ENCODE results near the gene RYR2.

Gene RYR2

GRCh38 chr1:237732657-237733056, 690.7 kb downstream of the RYR2 start:
- no peak for DNase-seq (ENCODE audit: low read depth in 2 of 2)

- no peak for DNase-seq (ENCODE audit: low read depth in 2 of 2)
Measured at GRCh38 chr1:237736372-237737029, 694.5 kb downstream of the RYR2 start.

DNA sequence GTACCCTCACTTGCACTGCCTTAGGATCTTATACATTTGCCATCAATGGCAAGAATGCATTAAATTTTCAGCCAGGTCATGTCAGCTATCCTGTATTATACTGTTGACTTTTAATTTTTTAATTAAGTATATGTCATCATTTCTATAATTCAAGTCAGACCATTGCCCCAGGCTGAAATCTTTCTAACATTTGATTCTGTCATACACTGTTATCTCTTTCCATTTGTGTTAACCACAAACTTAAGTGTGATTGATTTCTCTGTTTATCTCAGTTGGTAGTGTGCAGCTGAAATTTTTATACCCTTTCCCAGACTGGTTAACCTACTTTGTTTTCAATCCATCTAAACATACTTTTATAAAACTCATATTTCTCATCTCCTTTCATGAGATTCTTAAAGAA, 695.5 kb downstream of the RYR2 start:
- no peak for DNase-seq (ENCODE audit: low read depth in 2 of 2)

DNA sequence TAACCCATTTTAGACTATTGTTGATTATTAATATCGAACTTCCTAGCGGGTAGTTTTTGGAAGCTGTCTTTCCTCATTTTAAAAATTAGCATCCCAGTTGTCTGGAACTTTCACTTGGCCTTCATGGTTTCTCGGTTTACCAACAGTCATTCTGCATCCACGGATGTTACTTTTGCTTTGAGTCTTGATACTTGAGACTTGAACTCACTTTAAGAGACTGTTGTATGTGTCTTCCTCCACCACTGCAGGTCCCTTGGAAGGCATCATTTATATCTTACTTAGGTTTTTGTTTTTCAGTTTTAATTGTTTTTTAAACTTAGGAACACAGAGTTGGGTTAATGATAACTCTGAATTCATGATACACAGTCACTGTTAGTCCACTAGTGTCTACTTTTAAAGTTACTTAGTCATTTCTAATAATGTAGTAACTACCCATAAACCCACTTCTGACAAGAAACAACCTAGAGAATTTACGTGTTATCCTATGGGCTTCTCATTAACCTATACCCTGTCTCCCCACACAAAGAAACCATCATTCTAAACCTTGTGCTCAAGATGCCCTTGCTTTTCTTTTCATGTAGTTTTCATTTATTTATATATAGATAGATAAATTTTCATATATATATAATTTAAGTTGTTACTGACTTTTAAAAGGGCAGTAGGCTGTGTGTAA, 696.1 kb downstream of the RYR2 start:
- DNase-seq (ENCODE audit: low read depth in 2 of 2): no peak

DNA sequence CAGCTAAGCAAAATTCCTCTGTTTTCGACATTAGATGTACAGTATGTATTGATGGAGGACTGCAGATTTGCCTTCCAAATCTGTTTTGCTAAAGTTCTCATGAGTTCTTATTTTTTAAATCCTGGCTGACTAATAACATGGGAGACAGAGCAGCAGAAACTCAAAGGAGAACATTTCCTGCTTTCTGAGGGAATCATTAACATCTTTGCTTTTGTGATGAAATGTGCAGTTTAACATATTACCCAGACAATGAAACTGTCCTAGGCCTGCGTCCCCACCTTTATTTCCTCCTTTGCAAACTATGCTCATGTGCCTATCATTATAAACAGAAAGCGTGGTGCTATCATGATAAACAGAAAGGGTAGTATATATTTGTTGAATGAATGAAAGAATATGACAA, 698.9 kb downstream of the RYR2 start:
- no peak for DNase-seq (ENCODE audit: low read depth in 2 of 2)

GRCh38 chr1:237745545-237745944, 703.6 kb downstream of the RYR2 start:
- no peak for DNase-seq (ENCODE audit: low read depth in 2 of 2)

DNA sequence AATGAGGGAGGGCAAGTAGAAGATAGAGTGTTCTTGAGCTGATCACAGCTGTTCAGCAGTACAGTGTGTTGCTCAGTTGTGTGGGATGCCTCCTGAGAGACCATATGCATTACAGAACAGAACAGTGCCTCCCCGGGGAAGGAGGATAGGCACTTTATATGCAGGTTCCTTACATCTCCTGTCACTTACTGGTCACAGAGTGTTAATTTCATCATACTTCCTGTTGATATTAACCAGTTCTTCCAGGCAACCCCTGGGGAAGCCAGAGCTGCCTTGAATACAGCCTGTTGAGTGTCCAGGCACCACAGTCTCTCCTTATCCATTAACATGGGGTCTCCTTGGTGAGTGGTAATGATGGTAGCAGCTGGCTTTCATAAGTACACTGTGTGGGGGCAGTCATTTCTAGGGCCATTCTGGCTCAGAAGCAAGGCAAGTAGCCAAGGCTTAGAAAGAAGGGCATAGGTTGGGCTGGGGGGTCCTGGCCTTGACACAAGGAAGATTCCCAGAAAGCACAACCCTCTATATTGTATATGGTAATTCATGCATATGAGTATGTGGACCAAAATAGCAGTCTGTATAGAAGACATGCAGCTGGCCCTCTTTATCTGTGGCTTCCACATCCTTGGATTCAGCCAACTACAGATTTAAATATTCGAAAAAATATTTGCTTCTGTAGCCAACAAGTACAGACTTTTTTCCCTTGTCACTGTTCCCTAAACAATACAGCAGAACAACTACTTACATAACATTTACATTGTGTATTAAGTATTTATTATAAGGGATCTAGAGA, 706.4 kb downstream of the RYR2 start:
- no peak for DNase-seq (ENCODE audit: low read depth in 2 of 2)

- no peak for DNase-seq (ENCODE audit: low read depth in 2 of 2)
Measured at GRCh38 chr1:237749122-237749521, 707.1 kb downstream of the RYR2 start.

DNA sequence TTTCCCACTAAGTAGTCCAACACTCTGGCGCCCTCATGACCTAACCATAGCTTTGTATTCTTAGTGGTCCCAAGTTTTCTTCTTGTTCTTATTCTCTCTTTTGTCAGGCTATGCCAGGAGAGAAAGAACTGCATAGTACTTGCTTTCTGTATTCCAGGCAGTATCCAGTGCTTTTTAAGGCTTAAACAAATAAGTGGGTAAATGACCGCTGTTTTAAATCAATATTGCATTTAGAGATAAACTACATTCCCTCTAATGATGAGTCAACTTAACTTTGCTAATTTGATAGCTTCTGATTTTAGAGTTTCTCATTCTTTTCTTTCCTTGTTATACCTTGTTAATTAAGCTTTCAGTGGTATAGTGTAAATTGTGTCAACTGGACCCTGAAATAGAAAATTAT, 709.1 kb downstream of the RYR2 start:
- DNase-seq (ENCODE audit: low read depth in 2 of 2): no peak

DNA sequence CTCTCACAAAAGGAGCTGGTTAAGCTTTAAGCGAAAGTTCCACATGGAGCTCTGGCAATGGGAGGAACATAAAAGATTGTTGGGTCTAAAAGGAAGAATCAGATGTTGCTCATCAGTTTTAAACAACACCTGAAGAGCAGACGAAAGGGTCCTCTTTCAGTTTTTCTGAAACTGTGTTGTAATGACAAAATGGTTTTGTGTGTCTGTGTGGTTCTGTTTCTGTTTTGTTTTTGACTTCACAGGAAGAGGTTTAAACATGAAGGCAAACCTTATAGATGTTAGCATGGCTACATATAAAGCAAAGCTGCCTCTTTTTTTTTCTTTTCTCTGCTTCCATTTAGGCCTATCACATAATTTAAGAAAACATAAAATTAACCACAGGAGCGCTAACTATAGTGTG, 712.6 kb downstream of the RYR2 start:
- no peak for DNase-seq (ENCODE audit: low read depth in 2 of 2)

DNA sequence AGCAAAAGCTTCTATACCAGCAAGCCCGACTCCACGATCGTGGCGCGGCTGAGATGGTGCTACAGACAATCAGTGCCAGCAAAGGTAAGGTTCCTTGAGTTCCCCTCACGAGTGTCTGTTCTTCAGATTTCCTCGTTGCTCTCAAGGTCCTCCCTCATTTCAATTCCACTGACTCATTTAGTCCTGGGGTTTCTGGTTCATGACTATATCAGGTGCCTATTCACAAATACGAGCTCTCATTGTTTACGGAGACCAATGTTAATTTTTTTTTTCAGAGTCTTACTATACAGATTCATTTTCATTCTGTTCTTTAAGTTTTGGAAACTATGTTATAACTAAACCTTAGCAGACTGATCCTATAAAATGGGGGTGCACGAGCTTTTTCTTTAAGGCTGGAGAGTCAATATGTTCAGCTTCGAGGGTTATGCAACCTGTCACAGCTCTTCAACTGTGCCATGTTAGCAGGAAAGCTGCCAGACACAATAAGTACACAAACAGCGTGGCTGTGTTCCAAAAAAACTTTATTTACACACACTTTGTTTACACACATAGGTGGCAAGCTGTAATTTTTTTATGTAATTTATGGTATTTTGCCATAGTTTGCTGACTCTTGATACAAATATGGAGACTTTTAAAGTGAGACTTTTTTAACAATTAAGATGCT, 714.5 kb downstream of the RYR2 start:
- DNase-seq (ENCODE audit: low read depth in 2 of 2): no peak

GRCh38 chr1:237759377-237759776, 717.4 kb downstream of the RYR2 start:
- no peak for DNase-seq (ENCODE audit: low read depth in 2 of 2)

GRCh38 chr1:237760951-237761350, 719.0 kb downstream of the RYR2 start:
- no peak for DNase-seq (ENCODE audit: low read depth in 2 of 2)

- no peak for DNase-seq (ENCODE audit: low read depth in 2 of 2)
Measured at GRCh38 chr1:237763137-237763536, 721.2 kb downstream of the RYR2 start.

GRCh38 chr1:237763751-237764150, 721.8 kb downstream of the RYR2 start:
- no peak for DNase-seq (ENCODE audit: low read depth in 2 of 2)

DNA sequence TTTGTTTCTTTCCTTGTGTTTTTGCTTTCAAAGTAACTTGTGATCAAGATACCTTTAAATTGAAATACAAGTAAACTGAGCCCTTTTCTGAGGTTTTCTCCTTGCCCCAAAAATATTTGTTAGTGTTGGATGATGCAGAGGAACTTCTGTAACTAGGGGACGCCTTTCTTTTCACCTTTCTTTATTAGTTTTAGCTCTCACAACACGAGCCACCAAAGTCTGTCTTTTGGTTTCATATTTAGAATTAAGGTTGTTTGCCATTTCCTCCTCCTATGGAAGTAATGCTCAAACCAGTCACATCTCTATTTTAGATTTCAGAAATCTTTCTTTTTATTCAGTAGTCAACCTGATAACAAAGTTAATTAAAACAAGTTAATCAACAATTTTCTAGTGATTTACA, 727.9 kb downstream of the RYR2 start:
- DNase-seq (ENCODE audit: low read depth in 2 of 2): no peak

DNA sequence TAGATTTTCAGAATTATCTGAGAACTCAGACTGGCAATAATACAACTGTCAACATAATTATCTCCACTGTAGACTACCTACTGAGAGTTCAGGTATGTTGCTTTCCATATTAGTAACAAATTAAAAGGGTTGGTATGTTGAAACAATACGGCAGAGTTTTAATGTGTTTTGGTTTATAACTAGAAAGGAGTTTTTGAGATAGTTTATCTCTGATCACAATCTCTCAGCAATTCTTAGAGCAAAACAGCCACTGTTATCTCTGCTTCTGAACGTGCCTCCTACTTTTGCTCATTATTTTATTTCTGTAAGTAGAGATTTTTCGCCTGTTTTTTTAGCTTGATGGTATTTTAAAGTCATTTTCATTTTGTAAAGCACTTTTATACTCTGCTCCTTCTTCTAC, 730.0 kb downstream of the RYR2 start:
- no peak for DNase-seq (ENCODE audit: low read depth in 2 of 2)

- DNase-seq (ENCODE audit: low read depth in 2 of 2): no peak
Measured at GRCh38 chr1:237774246-237774645, 732.3 kb downstream of the RYR2 start.

DNA sequence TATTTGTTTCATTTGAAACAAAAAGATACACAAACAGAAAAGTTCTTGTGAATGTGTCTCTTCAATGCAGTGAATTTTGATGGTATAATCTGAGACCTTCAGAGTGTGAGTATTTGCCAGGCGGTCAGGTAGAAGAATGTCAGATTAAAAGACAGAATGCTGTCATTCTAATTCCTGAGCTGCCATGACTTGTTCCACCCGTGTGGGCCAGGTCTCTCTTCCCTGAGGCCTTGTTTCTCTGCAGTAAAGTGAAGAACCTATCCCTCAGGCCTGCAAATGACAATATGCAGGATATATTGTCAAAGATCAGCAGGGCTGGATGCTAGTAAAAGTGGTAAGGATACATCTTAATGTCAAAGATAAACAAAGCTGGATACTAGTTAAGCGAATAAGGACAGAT, 737.4 kb downstream of the RYR2 start:
- no peak for DNase-seq (ENCODE audit: low read depth in 2 of 2)

GRCh38 chr1:237786066-237786719, 744.2 kb downstream of the RYR2 start:
- no peak for DNase-seq (ENCODE audit: low read depth in 2 of 2)

DNA sequence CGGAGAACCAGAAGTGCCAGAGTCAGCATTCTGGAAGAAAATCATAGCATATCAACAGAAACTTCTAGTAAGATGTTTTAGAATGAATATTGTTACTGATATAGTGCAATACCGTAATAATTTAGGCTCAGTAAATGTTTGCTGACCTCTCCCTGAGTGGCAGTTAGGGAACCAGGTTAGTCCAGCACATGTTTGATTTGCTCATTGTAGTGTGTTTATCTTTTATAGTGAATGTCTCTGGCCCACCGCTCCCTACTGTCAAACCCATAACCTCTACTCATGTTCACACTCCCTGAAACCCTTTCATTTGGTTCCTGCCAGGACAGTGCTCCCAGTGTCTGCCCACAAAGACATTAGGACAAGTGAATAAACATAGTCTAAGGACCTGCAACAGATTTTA, 746.1 kb downstream of the RYR2 start:
- no peak for DNase-seq (ENCODE audit: low read depth in 2 of 2)

GRCh38 chr1:237789619-237790018, 747.6 kb downstream of the RYR2 start:
- no peak for DNase-seq (ENCODE audit: low read depth in 2 of 2)
